OCI-LY1 (cell line): ENCODE data around the gene RBM47.

Experiments
- H2AFZ ChIP-seq: fragments of 200-600 bp; sonication (generic), shearing (Covaris generic); 2 replicates; pipeline ENCODE4 v1.6.0; 2014; ENCODE audit warnings: antibody characterized with exemption, mild to moderate bottlenecking, low read length
- H3F3A ChIP-seq: fragments of 200-600 bp; sonication (generic), shearing (Covaris generic); 2 replicates; pipeline ENCODE4 v1.6.0; 2014; ENCODE audit warnings: mild to moderate bottlenecking, antibody characterized with exemption, low read length, moderate library complexity; ENCODE audit not compliant: insufficient read depth
- H3K27ac ChIP-seq: fragments of 200-600 bp; sonication (generic); 2 replicates; pipeline ENCODE4 v1.5.1; 2014; ENCODE audit warnings: low read length, mixed run types, mild to moderate bottlenecking, low read depth; ENCODE audit not compliant: poor library complexity, severe bottlenecking
- H3K27me3 ChIP-seq: fragments of 200-600 bp; sonication (generic); 2 replicates; pipeline ENCODE4 v1.6.0; 2014; ENCODE audit warnings: antibody characterized with exemption, mild to moderate bottlenecking, low read length, moderate library complexity; ENCODE audit not compliant: insufficient read depth
- H3K36me3 ChIP-seq: fragments of 200-600 bp; sonication (generic); 2 replicates; pipeline ENCODE4 v1.6.1; 2014; ENCODE audit warnings: mild to moderate bottlenecking, antibody characterized with exemption, low read length, moderate library complexity, mixed read lengths; ENCODE audit not compliant: insufficient read depth
- H3K4me1 ChIP-seq: fragments of 200-600 bp; sonication (generic); 2 replicates; pipeline ENCODE4 v1.5.1; 2014; ENCODE audit warnings: mild to moderate bottlenecking, low read length, moderate library complexity; ENCODE audit not compliant: insufficient read depth, severe bottlenecking
- H3K4me2 ChIP-seq: fragments of 200-600 bp; sonication (generic), shearing (Covaris generic); 2 replicates; pipeline ENCODE4 v1.6.1; 2014; ENCODE audit warnings: low read length
- H3K4me3 ChIP-seq: fragments of 200-600 bp; sonication (generic); 2 replicates; pipeline ENCODE4 v1.5.1; 2014; ENCODE audit warnings: low read length, low read depth, mild to moderate bottlenecking, mixed read lengths; ENCODE audit not compliant: poor library complexity, severe bottlenecking
- H3K79me2 ChIP-seq: fragments of 200-600 bp; shearing (Covaris generic); 2 replicates; pipeline ENCODE4 v1.6.1; 2016; ENCODE audit warnings: mixed run types, low read length, mixed read lengths; ENCODE audit not compliant: insufficient read depth
- H3K9ac ChIP-seq: fragments of 200-600 bp; sonication (generic), shearing (Covaris generic); 2 replicates; pipeline ENCODE4 v1.6.1; 2014; ENCODE audit warnings: mild to moderate bottlenecking, low read length, mixed read lengths
- H3K9me2 ChIP-seq: fragments of 200-600 bp; sonication (generic), shearing (Covaris generic); 2 replicates; pipeline ENCODE4 v1.6.1; 2014; ENCODE audit warnings: low read depth, mild to moderate bottlenecking, low read length, mixed read lengths
- H3K9me3 ChIP-seq: fragments of 200-600 bp; shearing (Covaris generic); 2 replicates; pipeline ENCODE4 v1.6.1; 2014; ENCODE audit warnings: low read length, mixed read lengths
- H4K20me1 ChIP-seq: fragments of 200-600 bp; sonication (generic), shearing (Covaris generic); 2 replicates; pipeline ENCODE4 v1.6.0; 2016; ENCODE audit warnings: mild to moderate bottlenecking, low read length; ENCODE audit not compliant: insufficient read depth
- CTCF ChIP-seq: fragments of 200-600 bp; sonication (generic), shearing (Covaris generic); IDR thresholded peaks from 2 replicates; pipeline ENCODE4 v1.5.1; 2017; ENCODE audit warnings: mild to moderate bottlenecking, antibody characterized with exemption, low read length, moderate library complexity, mixed read lengths
- EZH2 ChIP-seq: fragments of 200-600 bp; sonication (generic), shearing (Covaris generic); IDR thresholded peaks from 2 replicates; pipeline ENCODE4 v1.8.0; 2017; ENCODE audit warnings: borderline replicate concordance, mixed run types, mild to moderate bottlenecking, antibody characterized with exemption, low read length, moderate library complexity, mixed read lengths

RBM47 gene

DNA sequence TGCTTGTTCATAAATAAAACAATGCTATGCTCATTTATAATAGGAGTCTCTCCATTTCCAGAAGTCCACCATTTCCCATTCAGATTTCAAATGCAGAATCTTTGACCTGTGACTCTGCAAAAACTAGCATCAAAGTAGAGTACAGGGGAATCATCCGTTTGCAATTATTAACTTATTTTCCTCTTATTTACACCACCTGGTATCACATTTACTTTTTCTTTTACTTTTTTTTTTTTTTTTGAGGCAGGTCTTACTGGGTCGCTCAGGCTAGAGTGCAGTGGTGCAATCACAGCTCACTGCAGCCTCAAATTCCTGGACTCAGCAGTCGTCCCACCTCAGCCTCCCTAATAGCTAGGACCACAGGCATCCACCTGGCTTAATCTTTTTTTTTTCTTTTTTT lies 37.6 kb downstream of the RBM47 start:
- H3K4me1 ChIP-seq, result no peaks in the 10 kb centered on the region
- H2AFZ ChIP-seq, result no peak overlapping the region
- no peaks in the 10 kb centered on the region for H3K27me3 ChIP-seq
- H3K9ac ChIP-seq, result no peak overlapping the region
- H3K79me2 ChIP-seq, result no peaks in the 10 kb centered on the region
- no peaks in the 10 kb centered on the region for H3F3A ChIP-seq
- no peaks in the 10 kb centered on the region for H3K36me3 ChIP-seq
- no peak overlapping the region for H3K4me2 ChIP-seq
- no peaks in the 10 kb centered on the region for H4K20me1 ChIP-seq
- H3K9me2 ChIP-seq, result no peaks in the 10 kb centered on the region
- TF ChIP-seq CTCF, result no peak
- no peak for TF ChIP-seq EZH2
- no peak overlapping the region for H3K4me3 ChIP-seq
- no peak overlapping the region for H3K27ac ChIP-seq
- H3K9me3 ChIP-seq, result no peaks in the 10 kb centered on the region

GRCh38 chr4:40587826-40588225 lies 41.8 kb downstream of the RBM47 start:
- Histone ChIP-seq H3K79me2 (no peaks in the 10 kb centered on the region), H3K9me3 (no peaks in the 10 kb centered on the region), H3K36me3 (no peaks in the 10 kb centered on the region), H3K4me3 (no peak overlapping the region), H3K4me2 (no peak overlapping the region), H3K27me3 (no peaks in the 10 kb centered on the region), H3K27ac (no peak overlapping the region), H3K4me1 (no peaks in the 10 kb centered on the region), H3F3A (no peaks in the 10 kb centered on the region), H2AFZ (no peak overlapping the region), H3K9me2 (no peaks in the 10 kb centered on the region), H4K20me1 (no peaks in the 10 kb centered on the region), H3K9ac (no peak overlapping the region)
- no peak for TF ChIP-seq EZH2

GRCh38 chr4:40587351-40587750 lies 42.3 kb downstream of the RBM47 start:
- no peak overlapping the region for H3K27ac ChIP-seq
- no peaks in the 10 kb centered on the region for H3K9me3 ChIP-seq
- H3K4me3 ChIP-seq, result no peak overlapping the region
- no peaks in the 10 kb centered on the region for H3K9me2 ChIP-seq
- no peaks in the 10 kb centered on the region for H3K4me1 ChIP-seq
- no peaks in the 10 kb centered on the region for H3K36me3 ChIP-seq
- no peak overlapping the region for H2AFZ ChIP-seq
- TF ChIP-seq EZH2 (no peak), CTCF (no peak)
- no peaks in the 10 kb centered on the region for H3K27me3 ChIP-seq
- no peak overlapping the region for H3K9ac ChIP-seq
- H3F3A ChIP-seq, result no peaks in the 10 kb centered on the region
- no peak overlapping the region for H3K4me2 ChIP-seq
- H3K79me2 ChIP-seq, result no peaks in the 10 kb centered on the region
- no peaks in the 10 kb centered on the region for H4K20me1 ChIP-seq

- no peak overlapping the region for H3K4me2 ChIP-seq
Observed at GRCh38 chr4:40586729-40587128, 42.9 kb downstream of the RBM47 start.

More at GRCh38 chr4:40586729-40587128, 42.9 kb downstream of the RBM47 start:
- H3K4me3 ChIP-seq, result no peak overlapping the region
- H3K36me3 ChIP-seq, result no peaks in the 10 kb centered on the region
- no peak overlapping the region for H2AFZ ChIP-seq
- H4K20me1 ChIP-seq, result no peaks in the 10 kb centered on the region
- H3K9ac ChIP-seq, result no peak overlapping the region
- no peaks in the 10 kb centered on the region for H3K9me3 ChIP-seq
- no peak for TF ChIP-seq CTCF
- TF ChIP-seq EZH2, result no peak
- no peaks in the 10 kb centered on the region for H3K79me2 ChIP-seq
- H3K4me1 ChIP-seq, result no peaks in the 10 kb centered on the region
- no peaks in the 10 kb centered on the region for H3K9me2 ChIP-seq
- no peaks in the 10 kb centered on the region for H3K27me3 ChIP-seq
- no peak overlapping the region for H3K27ac ChIP-seq
- H3F3A ChIP-seq, result no peaks in the 10 kb centered on the region
